ENCODE data around the gene NKAIN1.
"Not testable (repeated sequence)": the region's sequence is repeated elsewhere in the genome, so short reads cannot be mapped to it uniquely, and the experiment has no call there.

The NKAIN1 gene

DNA sequence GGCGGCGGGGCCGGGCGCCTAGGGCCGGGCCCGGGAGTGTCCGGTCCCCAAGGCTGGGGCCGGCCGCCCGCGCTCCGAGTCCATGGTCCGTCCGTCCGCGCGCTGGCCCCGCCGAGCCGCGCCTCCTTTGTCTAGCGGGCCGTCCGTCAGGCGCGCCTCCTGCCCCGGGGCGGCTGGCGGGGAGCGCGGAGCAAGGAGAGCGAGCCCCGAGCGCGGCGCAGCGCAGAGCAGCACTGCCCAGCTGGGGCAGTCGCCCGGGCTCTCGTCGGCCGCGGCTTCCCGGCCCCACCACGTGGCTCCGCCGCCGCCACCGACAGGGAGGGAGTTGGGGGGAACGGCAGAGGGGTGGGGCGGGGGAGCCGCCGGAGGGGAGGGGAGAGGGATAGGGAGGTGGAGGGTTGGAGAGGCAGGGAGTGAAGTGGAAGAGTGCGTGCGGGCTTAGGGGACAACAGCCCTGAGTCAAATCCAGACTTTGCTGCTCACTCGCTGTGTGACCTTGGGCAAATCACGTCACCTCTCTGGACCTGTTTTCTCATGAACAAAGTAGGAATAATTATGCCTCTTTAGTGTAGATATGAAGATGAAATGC is at the start of gene NKAIN1:
NKAIN1 (minus strand) TSS at position 235 of the 589 bp plus-strand sequence. CDS start 340 bp downstream, outside the sequence.
- no peak for DNase-seq

DNA sequence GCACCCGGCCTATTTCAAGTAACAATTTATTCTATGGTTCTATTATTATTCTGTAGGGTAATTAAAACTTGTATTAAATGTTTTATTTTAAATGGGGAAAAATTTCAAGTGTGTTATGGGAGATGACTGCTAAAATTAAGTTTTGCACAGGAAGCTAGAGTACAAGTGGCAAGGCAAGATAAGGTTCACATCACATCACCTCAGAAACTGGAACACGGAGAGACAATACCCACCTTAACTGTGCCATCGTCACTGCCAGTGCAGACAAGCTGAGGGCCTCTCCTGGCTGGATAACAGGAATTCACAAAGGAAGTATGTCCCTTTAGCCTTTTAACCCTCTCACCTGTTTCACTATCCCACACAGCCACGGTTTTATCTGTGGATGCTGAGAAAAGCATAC is 49.3 kb upstream of the NKAIN1 start:
- no peak for DNase-seq

DNA sequence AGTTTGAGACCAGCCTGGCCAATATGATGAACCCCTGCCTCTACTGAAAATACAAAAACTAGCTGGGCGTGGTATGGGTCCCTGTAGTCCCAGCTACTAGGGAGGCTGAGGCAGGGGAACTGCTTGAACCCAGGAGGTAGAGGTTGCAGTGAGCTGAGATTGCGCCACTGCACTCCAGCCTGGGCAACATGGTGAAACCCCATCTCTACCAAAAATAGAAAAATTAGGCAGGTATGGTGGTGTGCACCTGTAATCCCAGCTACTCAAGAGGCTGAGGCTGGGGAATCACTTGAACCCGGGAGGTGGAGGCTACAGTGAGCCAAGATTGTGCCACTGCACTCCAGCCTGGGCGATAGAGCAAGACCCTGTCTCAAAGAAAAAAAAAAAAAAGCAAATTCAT is 48.1 kb upstream of the NKAIN1 start:
- not testable (repeated sequence) for DNase-seq

DNA sequence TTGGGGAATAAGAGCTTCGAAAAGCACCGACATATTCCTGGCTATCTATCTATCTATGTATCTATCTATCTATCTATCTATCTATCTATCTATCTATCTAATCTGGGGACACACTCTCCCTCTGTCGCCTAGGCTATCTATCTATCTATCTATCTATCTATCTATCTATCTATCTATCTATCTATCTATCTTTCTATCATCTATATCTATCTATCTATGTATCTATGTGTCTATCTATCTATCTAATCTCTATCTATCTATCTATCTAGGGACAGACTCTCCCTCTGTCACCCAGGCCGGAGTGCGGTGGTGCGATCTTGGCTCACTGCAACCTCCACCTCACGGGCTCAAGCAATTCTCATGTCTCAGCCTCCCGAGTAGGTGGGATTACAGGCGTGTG is 42.7 kb upstream of the NKAIN1 start:
- DNase-seq: not testable (repeated sequence)

DNA sequence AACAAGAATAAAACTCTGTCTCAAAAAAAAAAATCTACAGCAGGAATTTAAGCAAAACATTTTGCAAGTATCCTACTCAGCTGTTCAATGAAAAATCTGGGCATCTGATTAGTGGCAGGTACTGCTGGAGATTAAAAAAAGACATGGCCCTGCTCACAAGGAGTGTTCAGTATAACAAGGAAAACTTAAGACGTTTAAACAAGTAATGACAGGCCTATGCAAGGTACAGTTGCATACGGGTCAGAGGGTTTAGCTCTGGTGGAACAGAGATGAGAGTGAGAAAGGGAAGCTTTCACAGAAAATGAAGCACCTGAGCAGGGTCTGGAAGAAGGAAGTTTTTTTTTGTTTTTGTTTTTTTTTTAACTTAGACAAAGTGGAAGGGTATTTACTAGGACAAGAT is 33.9 kb upstream of the NKAIN1 start:
- no peak for DNase-seq

DNA sequence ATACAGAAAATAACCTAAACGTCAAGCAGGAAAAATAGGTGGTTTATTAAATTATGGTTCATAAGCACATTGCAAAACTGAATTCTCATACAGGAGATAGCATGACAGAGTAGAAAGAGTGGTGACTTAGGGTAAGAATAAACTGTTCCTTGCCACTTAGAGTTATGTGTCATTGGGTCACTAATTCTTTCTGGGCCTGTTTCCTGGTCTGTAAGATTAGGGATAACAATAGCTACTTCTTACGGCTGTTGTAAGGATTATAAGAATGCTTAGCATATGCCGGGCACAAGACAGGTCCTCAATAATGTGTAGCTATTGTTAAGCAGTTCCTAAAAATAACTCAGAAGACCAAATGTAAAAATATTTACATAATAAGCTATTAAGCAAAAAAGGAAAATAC is 32.7 kb upstream of the NKAIN1 start:
- no peak for DNase-seq

DNA sequence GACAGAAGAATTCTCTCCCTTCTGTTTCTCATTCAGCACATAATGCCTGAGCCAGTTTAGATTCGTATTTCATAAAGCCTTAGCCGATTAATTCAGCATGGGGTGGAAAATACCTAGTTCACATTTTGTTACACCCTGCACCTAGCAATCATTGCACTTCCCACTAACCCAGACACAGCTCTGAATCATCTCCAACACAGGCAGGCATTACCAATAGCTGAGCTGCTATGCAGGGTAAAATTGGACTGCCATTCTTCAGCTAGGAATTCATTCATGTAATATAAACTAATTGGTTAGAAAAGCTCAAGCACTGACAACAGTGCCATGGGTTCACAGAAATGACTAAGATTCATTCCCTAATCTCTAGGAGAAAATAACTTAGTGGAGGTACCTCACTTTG is 26.9 kb upstream of the NKAIN1 start:
- DNase-seq: no peak

DNA sequence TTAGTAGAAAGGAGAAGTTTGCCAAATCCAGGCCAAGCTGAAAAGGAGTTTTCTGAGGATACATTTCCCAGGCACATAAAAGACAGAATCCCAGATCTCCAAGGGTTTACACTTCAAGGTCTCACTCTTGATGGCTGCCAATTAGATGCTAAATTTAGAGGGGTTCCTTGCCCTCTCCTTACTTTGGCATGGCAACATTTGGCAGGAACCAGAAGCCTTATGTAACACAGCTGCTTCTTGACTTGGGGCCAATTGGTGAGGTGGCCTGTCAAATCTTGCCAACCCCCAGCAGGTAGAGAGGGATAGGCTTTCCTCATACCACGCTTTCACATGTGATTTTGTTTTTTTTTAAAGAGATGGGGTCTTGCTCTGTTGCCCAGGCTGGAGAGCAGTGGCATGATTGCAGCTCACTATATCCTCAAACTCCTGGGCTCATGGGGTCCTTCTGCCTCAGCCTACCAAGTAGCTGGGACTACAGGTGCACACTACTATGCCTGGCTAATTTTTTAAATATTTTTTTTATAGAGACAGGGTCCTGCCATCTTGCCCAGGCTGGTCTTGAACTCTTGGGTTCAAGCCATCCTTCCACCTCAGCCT is 25.2 kb upstream of the NKAIN1 start:
- no peak for DNase-seq

DNA sequence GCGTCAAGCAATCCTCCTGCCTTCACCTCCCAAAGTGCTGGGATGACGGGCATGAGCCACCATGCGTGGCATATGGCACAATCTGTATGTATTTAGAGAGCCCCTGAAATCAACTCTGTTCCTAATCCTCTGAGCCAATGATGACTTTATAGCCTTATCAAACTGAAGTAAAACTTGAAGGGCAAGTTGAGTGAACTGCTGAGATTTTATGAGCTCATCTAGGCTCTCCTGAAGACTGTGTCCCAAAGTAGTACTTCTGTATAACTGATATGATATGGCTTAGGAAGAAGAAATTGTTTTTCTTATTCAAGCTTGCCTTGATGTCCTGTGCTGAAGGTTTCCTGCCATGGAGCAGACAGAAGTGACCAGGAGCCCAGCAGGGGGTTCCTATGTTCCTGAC is 23.7 kb upstream of the NKAIN1 start:
- no peak for DNase-seq

DNA sequence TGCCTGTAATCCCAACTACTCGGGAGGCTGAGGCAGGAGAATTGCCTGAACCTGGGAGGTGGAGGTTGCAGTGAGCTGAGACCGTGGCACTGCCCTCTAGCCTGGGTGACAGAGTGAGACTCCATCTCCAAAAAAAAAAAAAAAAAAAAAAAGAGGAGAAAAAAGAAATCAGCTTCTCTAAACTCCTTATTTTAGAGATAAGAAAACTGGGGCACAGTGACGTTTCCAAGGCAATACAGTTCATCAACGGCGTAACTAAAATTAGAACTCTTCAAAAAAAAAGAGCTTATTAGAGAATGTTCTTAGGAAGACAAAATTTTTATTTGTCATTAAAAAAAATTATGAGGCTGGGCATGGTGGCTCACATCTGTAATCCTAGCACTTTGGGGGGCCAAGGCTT is 22.7 kb upstream of the NKAIN1 start:
- DNase-seq: not testable (repeated sequence)

DNA sequence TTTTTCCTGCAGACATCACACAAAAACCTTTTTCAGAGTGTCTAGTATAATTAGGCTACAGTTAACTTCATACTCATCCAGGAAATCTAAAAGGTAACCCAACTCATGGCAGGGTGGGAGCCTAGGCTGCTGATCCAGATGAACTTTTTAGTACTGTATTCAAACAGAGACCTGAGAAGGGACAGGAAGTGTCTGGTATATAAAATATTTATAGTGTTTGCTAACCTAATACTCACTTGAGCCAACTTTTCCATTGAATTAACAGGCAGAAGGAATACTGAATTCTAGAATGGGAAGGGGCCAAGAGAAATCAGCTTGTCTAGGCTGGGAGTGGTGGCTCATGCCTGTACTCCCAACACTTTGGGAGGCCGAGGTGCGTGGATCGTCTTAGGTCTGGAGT is 22.2 kb upstream of the NKAIN1 start:
- no peak for DNase-seq

DNA sequence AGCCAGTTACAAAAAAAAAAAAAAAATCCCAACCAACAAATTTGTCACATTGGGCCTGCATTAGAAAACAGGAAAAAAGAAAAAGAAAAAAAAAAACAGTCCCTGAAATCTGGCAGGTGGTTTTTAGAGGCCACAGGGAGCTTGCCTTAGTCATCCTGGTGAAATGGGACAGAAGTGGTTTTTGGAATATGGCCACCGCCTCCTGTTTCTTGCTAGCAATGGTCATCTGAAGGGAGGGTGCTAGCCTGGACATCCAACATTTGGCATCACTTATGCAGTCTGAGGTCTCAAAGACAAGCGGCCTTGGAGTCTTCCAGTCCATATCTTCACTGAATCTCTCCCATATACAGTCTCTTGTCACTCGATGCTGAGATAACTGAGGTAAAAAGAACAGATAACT is 20.1 kb upstream of the NKAIN1 start:
- DNase-seq: no peak

DNA sequence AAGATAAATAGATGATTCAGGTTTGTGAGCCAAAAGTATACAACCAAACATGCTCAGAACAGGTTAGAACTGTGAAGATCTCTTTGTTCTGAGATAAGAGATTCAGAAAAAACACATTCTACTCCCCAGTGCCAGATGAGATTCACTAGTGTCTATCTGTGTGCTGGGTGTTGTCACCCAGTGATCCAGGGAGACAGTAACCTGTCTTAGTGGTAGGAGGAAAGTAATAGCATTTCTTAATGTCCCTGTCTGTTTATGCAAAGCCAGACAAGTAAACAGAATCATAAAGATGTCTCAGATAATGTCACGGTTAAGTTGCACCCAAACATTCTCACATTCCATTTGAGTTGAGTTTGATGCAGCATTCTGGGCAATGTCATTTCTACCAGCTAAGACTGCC is 18.9 kb upstream of the NKAIN1 start:
- no peak for DNase-seq

DNA sequence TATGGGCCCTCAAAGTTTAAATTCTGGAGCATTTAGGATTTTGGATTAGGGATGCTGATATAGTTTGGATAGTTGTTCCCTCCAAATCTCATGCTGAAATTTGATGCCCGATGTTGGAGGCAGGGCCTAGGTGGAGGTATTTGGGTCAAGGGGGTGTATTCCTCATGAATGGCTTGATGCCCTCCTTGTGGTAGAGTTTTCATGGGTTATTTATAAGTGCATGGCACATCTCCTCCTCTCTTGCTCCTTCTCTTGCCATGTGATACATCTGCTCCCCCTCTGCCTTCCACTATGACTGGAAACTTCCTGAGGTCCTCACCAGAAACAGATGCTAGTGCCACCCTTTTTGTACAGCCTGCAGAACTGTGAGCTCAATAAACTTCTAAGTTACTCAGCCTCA is 17.5 kb upstream of the NKAIN1 start:
- DNase-seq: no peak

DNA sequence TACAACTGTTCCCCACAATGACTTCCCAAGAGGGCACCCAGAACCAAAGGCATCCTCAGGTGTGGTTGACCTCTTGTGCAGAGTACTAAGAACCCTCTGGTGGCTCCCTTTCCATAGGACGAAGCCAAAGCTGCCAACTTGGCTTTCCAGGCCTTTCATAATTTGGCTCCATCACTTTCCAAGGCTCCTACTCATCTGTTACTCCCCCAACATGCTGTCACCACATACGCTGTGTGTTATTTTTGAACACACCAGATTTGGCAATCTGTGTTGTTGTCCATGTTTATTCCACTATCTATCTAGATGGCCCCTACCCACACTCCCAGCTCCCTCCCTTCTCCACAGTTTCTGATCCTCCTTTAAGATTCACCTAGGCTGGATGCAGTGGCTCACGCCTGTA is 10.2 kb upstream of the NKAIN1 start:
- DNase-seq: no peak

DNA sequence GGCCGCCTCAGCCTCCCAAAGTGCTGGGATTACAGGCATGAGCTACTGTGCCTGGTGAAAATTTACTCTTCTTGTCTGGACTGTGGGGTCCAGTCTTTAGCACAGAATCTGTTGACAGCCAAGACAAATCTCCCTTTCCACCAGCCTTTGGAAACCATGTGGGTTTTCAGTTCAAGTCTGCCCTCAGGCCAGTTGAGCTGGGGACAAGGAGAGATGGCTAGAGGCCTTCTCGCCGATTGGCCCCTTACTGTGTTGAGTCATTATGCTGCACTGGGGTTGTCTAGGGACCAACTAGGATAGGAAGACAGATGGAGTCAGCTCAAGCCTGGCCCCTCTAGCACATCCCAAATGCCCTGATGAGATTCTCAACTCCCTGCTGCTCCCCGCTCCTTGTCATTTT is 8.6 kb upstream of the NKAIN1 start:
- no peak for DNase-seq

DNA sequence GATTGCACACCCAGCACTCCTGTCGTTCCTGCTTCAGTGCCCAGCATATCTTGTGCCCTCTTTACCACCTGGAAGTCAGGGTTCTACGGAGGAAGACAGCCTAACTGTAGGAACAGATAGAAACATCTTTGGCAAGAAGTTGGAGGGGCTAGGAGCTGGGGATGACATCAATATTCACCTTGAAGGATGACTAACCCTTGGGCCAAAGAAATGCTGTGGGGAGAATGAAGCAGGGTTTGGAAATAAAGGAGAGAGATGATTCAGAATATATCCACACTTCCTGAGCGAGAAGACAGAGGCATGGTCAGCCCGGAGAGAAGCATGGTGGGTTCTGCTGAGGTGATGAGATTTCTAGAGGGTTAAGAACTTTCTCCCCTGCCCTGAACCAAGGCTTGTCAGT is 4.6 kb upstream of the NKAIN1 start:
- DNase-seq: no peak

DNA sequence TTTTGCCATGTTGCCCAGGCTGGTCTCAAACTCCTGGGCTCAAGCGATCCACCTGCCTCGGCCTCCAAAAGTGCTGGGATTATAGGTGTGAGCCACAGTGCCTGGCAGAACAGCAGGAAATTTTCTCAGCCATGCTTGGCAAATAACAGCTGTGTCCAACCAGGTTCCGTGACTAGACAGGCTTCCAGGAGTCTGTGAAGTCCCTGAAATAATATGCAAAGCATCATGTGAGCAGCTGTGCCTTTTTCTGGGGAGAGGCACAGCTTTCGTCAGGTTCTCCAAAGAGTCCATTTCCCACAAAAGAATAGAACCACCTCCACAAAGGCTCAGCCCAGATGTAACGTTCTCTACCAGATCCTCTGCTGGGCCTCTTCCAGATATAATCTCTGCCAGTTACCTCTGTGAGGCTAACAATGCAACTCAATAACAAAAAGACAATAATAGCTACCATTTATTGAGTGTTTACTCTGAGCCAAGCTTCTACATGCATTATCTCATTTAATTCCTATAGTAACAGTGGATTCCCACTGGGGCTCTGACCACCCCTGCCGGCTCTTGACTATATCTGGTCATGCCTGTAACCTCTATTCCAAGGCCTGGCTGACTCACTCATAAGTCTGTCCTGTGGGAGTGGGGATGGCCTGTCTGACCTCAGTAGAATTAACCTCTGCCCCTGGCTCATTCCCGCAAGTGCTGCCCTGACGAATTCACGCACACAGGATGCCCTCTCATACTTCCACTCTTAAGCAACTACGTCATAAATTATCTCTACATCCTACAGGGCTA is 4.0 kb upstream of the NKAIN1 start:
- no peak for DNase-seq

DNA sequence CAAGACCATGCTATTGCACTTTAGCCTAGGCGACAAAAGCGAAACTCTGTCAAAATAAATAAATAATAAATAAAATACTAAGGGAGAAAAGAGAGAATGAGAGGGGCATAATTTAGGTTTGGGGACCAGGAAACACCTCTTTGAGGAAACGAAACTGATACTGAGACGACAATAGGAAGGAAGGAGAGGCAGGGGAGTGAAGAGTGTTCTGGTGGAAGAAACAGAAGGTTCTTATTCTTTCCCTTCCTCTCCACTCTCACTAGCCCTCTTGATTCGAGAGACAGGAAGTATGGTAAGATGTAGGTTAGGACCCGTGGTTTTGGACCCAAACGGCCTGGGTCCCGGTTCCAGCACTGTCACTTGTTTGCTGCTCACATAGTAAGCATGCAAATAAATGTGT is 1.6 kb upstream of the NKAIN1 start:
- no peak for DNase-seq

DNA sequence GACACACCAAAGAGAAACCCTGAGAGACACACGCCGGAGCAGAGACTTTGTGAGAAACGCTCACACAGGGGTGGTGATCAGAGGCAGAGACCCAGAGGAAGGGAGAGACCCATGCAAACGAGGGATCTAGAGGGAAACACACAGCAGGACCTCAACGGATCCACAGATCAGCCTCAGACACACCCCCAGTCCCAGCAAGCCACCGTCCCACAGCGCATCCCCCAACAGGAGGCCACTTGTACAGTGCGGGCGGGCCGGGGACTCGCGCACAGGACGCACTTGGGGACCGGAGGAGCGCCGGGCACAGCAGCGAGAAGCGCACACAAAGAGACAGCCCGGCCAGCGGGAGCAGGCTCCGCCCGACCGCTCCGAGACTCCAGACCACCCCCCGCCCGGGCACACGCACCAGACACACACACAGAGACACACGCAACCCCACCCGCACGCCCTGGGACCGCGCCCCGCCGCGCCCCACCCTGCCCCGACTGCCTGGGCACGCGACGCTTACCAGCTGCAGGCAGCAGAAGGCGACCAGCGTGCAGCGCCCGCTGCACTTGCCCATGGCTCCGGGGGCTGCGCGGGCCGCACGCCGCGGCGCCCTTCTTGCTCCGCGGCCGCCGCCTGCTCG is 587 bp downstream of the NKAIN1 start:
- no peak for DNase-seq

DNA sequence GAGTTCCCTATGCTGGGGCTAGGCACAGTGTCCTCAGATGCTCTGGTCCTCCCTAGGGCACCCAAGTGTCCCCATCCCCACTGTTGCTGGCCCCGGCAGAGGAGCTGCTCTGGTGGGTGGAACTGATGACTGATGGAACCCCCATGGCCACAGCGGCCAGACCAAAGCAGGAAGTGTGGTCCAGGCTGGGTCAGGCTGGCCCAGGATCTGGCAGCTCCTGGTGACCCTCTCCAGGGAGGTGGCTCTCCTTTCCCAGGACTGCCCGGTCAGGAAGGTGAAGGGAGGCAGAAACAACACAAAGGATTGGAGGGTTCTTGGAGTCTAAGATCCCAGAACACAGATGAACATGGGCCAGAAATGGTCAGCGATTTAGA is 1.1 kb downstream of the NKAIN1 start:
- DNase-seq: no peak

DNA sequence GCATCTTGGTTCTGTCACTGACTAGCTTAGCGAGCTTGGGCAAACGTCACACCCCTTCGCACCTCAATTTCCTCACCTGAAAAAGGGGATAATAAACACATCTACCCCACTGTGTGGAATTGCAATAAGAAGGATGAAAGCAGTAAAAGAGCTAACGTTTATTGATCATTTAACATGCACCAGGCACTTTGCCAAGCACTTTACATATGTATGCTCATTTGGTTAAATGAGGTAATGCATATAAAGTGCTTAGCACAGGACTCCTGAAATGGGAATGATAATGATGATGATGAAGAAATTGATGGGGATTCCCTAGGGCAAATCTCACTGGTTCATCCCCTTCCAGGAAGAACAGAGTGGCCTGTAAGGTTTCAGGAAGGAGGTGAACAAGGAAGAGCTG is 4.8 kb downstream of the NKAIN1 start:
- no peak for DNase-seq

DNA sequence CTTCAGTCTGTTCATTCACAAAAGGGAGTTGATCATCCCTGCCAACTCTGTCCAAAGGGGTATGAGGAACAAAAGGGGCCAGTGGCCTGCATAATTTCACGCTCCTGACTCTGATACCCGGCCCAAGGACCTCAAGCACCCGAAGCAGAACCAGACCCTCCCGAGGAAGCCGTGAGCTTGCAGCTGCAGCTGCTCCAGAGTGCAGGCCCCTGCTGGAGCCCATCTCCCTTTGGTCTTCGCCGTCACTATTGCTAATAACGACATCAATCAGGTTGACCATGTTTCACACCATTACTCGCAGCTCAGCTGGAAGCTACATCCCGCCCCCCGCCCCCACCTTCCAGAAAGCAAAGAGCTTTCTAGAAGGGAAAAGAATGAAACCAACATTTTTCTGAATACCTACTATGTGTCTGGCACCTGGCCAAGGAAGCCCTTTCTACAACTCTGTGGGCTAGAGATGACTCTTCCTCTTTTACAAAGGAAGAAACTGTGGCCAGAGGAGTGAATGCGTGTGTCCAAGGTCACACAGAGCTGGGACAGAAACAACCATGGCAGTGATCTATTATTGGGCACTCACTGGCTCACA is 5.5 kb downstream of the NKAIN1 start:
- no peak for DNase-seq

DNA sequence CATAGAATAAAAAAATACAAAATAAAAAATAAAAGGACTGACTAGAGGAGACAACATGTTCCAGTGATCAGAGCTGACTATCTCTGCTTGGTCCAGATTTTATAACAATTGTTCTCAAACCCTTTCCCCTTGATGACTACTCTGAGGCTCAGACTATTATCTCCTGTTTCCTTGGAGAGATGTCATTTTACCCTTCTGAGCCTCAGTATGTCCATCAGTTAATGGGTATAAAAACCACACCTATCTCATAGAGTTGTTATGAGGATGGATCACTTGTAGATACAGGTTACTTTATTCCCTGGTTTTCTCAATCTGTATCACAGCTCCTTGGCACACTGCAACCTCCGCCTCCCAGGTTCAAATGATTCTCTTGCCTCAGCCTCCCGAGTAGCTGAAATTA is 7.0 kb downstream of the NKAIN1 start:
- no peak for DNase-seq
